ENCODE measurements around the gene ATXN7.

ATXN7 gene

DNA sequence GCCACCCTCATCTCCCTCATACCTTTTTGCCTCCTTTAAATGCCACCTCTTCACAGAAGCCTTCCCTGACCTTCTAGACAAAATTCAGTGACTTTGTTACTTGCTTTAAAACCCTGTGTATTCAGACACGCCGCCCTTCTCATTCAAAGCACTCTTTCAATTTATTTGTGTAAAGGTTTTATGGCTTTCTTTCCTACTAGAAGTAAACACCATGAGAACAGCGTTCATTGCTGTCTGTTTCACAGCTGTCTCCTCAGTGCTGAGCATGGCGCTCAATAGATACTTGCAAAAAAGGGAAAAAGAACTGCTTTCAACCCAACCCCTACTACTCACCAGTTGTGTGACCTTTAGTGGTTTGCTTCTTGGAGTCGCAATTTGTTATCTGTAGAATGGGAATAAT lies 17.0 kb downstream of the ATXN7 start:
- Histone ChIP-seq H3K4me3 (replicated peaks; ENCODE audit: low read depth, low read length) (no peak overlapping the region), H3K27me3 (replicated peaks; ENCODE audit: control insufficient read depth, insufficient read depth, low read length) (no peaks in the 10 kb centered on the region), H3K36me3 (ENCODE audit: control insufficient read depth, insufficient read depth, low read length) (no peaks in the 10 kb centered on the region)
- no peak for DNase-seq (ENCODE audit: extremely low read depth, insufficient read length)
- no peak for TF ChIP-seq CTCF (IDR thresholded peaks at IDR 0.05; ENCODE audit: insufficient read depth, low read length, poor library complexity, severe bottlenecking)

DNA sequence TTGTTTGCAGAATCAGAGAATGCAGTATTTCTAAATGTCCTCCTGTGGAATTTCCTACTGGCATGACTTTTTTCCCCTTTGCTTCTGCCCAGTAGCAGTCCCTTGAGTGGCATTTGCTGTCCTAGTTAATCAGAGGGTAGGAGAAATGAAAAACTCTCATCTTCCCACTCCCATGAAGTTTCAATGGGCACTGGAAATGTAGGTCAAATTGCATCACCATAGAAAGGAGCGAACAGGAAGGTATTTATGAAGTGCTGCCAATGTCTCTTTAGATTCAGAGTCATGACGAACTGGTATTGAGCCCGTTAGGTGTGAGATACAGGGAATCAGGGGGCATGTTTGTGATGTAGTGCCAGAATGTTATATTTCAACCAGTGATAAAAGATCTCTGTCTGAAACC lies 23.2 kb downstream of the ATXN7 start:
- TF ChIP-seq CTCF (IDR thresholded peaks at IDR 0.05; ENCODE audit: insufficient read depth, low read length, poor library complexity, severe bottlenecking) = no peak
- no peak for DNase-seq (ENCODE audit: extremely low read depth, insufficient read length)
- Histone ChIP-seq H3K36me3 (ENCODE audit: control insufficient read depth, insufficient read depth, low read length) (no peaks in the 10 kb centered on the region), H3K27me3 (replicated peaks; ENCODE audit: control insufficient read depth, insufficient read depth, low read length) (no peaks in the 10 kb centered on the region), H3K4me3 (replicated peaks; ENCODE audit: low read depth, low read length) (no peak overlapping the region)

DNA sequence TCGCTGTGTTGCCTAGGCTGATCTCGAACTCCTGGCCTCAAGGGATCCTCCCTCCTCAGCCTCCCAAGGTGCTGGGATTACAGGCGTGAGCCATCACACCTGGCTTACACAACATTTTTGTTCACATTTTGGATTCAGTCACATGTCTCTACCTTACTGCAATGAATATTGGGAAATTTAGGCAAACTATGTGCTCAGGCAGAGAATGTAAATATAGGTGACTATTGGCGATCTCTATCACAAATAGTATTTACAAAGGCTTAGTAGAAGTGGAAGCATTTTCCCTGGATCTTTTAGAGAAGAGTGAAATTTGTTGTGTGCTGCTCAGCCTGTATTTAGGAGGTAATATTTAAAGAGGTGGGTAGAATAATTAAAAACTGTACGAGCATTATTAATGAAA lies 27.9 kb downstream of the ATXN7 start:
- no peak overlapping the region for H3K4me3 ChIP-seq (replicated peaks; ENCODE audit: low read depth, low read length)
- no peak for DNase-seq (ENCODE audit: extremely low read depth, insufficient read length)
- no peak for TF ChIP-seq CTCF (IDR thresholded peaks at IDR 0.05; ENCODE audit: insufficient read depth, low read length, poor library complexity, severe bottlenecking)
- no peaks in the 10 kb centered on the region for H3K36me3 ChIP-seq (ENCODE audit: control insufficient read depth, insufficient read depth, low read length)
- H3K27me3 ChIP-seq (replicated peaks; ENCODE audit: control insufficient read depth, insufficient read depth, low read length) = no peaks in the 10 kb centered on the region

DNA sequence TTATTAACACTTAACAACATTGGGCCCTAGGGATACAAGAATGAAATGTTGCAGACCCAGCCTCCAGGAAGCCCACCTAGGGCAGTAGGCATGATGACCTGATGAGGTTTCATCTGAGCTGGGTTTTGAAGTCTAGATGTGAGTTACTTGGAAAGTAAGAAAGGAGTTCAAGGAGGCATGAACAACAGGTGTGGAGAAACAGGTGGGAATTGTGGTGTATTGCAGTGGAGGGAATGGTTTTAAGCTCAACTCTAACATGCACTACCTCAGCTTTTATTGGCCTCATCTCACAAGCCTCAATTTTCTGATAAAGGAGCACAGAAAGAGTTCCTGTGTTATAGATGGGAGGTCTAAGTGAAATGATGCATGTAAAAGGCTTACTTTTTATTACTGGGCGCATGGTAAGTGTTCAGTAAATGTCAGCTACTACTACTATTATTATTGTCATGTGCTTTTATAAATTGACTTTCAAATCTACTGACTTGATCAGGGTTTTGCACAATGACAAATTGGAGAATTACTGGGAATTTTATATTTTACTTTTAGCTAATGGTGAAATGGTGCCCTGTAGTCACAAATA lies 29.2 kb downstream of the ATXN7 start:
- no peaks in the 10 kb centered on the region for H3K36me3 ChIP-seq (ENCODE audit: control insufficient read depth, insufficient read depth, low read length)
- H3K27me3 ChIP-seq (replicated peaks; ENCODE audit: control insufficient read depth, insufficient read depth, low read length) = no peaks in the 10 kb centered on the region
- DNase-seq (ENCODE audit: extremely low read depth, insufficient read length) = no peak
- H3K4me3 ChIP-seq (replicated peaks; ENCODE audit: low read depth, low read length) = no peak overlapping the region
- no peak for TF ChIP-seq CTCF (IDR thresholded peaks at IDR 0.05; ENCODE audit: insufficient read depth, low read length, poor library complexity, severe bottlenecking)

- no peak overlapping the region for H3K4me3 ChIP-seq (replicated peaks; ENCODE audit: low read depth, low read length)
- TF ChIP-seq CTCF (IDR thresholded peaks at IDR 0.05; ENCODE audit: insufficient read depth, low read length, poor library complexity, severe bottlenecking) = no peak
- H3K36me3 ChIP-seq (ENCODE audit: control insufficient read depth, insufficient read depth, low read length) = peaks cover 2% of the 10 kb centered on the region
- no peaks in the 10 kb centered on the region for H3K27me3 ChIP-seq (replicated peaks; ENCODE audit: control insufficient read depth, insufficient read depth, low read length)
- no peak for DNase-seq (ENCODE audit: extremely low read depth, insufficient read length)
These were observed 31.9 kb downstream of the ATXN7 start for GRCh38 chr3:63895422-63896189.

Measured in GM06990 (cell line).